Measurements from ENCODE around the gene PCDHA12.

DNA sequence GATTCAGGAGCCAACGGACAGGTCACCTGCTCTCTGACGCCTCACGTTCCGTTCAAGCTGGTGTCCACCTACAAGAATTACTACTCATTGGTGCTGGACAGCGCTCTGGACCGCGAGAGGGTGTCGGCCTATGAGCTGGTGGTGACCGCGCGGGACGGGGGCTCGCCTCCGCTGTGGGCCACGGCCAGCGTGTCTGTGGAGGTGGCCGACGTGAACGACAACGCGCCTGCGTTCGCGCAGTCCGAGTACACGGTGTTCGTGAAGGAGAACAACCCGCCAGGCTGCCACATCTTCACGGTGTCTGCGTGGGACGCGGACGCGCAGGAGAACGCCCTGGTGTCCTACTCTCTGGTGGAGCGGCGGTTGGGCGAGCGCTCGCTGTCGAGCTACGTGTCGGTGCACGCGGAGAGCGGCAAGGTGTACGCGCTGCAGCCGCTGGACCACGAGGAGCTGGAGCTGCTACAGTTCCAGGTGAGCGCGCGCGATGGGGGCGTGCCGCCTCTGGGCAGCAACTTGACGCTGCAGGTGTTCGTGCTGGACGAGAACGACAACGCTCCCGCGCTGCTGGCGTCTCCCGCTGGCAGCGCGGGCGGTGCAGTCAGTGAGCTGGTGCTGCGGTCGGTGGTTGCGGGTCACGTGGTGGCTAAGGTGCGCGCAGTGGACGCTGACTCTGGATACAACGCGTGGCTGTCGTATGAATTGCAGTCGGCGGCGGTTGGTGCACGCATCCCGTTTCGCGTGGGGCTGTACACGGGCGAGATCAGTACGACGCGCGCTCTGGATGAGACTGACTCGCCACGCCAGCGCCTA is 17.7 kb upstream of the PCDHA12 start:
- no peak for TF ChIP-seq POLR2A (IDR thresholded peaks at IDR 0.05)
- TF ChIP-seq, protein P1, sequence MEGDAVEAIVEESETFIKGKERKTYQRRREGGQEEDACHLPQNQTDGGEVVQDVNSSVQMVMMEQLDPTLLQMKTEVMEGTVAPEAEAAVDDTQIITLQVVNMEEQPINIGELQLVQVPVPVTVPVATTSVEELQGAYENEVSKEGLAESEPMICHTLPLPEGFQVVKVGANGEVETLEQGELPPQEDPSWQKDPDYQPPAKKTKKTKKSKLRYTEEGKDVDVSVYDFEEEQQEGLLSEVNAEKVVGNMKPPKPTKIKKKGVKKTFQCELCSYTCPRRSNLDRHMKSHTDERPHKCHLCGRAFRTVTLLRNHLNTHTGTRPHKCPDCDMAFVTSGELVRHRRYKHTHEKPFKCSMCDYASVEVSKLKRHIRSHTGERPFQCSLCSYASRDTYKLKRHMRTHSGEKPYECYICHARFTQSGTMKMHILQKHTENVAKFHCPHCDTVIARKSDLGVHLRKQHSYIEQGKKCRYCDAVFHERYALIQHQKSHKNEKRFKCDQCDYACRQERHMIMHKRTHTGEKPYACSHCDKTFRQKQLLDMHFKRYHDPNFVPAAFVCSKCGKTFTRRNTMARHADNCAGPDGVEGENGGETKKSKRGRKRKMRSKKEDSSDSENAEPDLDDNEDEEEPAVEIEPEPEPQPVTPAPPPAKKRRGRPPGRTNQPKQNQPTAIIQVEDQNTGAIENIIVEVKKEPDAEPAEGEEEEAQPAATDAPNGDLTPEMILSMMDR (IDR thresholded peaks at IDR 0.05 in 8 of 11, conservative IDR thresholded peaks at IDR 0.05 in 3 of 11) = no peak

Measured in spleen (tissue), 7 donors.